Heart right ventricle (tissue), 16 donors: ENCODE measurements around the gene SLC39A9. TPM values are rescaled to one million over a fixed set of nuclear protein-coding genes. Genes with fewer than 3 reads are reported as not detected.
"Not testable (repeated sequence)": the region's sequence is repeated elsewhere in the genome, so short reads cannot be mapped to it uniquely, and the experiment has no call there.

ENCODE experiments used
- ATAC-seq, 8 donors: fragments of 200-7000 bp; cut with Tn5 transposase; one replicate each; pipeline ENCODE4 v1.9.1; 2020; ENCODE audit warnings: mild to moderate bottlenecking in 8 of 8, moderate library complexity in 8 of 8, moderate number of reproducible peaks in 1 of 8
- DNase-seq, 2 donors: peaks; one replicate each; pipeline ENCODE4 v3.0.0-alpha.2; 2020
- H3K27ac ChIP-seq, 10 donors: fragments of 200-600 bp; sonication (generic) in 2 of 10; one replicate each; pipeline versions ENCODE4 v1.5.0 to v1.8.0; 2020 to 2022; ENCODE audit warnings: mild to moderate bottlenecking in 3 of 10
- H3K27me3 ChIP-seq, 7 donors: fragments of 200-600 bp; one replicate each; pipeline ENCODE4 v1.8.0; 2021 to 2022; ENCODE audit warnings: mild to moderate bottlenecking in 2 of 7
- H3K36me3 ChIP-seq, 9 donors: fragments of 200-600 bp; sonication (generic) in 1 of 9; one replicate each; pipeline versions ENCODE4 v1.5.0 to v1.8.0; 2020 to 2022; ENCODE audit warnings: mild to moderate bottlenecking in 2 of 9
- H3K4me1 ChIP-seq, 9 donors: fragments of 200-600 bp; sonication (generic) in 1 of 9; one replicate each; pipeline versions ENCODE4 v1.5.0 to v1.8.0; 2020 to 2022; ENCODE audit warnings: mild to moderate bottlenecking in 4 of 9
- H3K4me3 ChIP-seq, 10 donors: fragments of 200-600 bp; sonication (generic) in 2 of 10; one replicate each; pipeline versions ENCODE4 v1.5.0 to v1.8.0; 2020 to 2022; ENCODE audit warnings: mild to moderate bottlenecking in 7 of 10, moderate library complexity in 2 of 10
- H3K9me3 ChIP-seq, 11 donors: fragments of 200-600 bp in 10 of 11; sonication (generic) in 2 of 11; one replicate each; pipeline versions ENCODE4 v1.5.0 to v1.8.0; 2013 to 2022; ENCODE audit warnings: mild to moderate bottlenecking in 2 of 11, control low read depth in 1 of 11, moderate library complexity in 1 of 11
- CTCF ChIP-seq, 9 donors: fragments of 200-600 bp; sonication (generic) in 2 of 9; IDR thresholded peaks; one replicate each; pipeline versions ENCODE4 v1.5.0 to v1.8.0; 2021 to 2022; ENCODE audit warnings: antibody characterized with exemption in 9 of 9, mild to moderate bottlenecking in 5 of 9, moderate library complexity in 1 of 9
- WGBS, 2 donors: extraction: QIAGEN DNeasy Blood & Tissue Kit; methylation state at CpG; one replicate each; pipeline ENCODE4 v1.1.7; 2013; ENCODE audit warnings: inconsistent platforms in 1 of 2; 5-methylcytosine and 5-hydroxymethylcytosine counted together
- intact Hi-C, 10 donors: fragments of 100-400 bp; cut with DNase I; formaldehyde crosslinking; loops; one replicate each; pipeline versions ENCODE4 v1.11.1 to v1.14.2; 2022
- polyA plus RNA-seq, 2 donors: library from polyadenylated mRNA; stranded (reverse); fragments of 200-250 nt; gene quantifications; one replicate each; pipeline ENCODE4 v1.2.3, GENCODE V29; 2013
- total RNA-seq, 10 donors: library from RNA; stranded (reverse); fragmentation: NEBNext Ultra II Directional in 3 of 10; extraction: Animal tissue kit (Norgen Biotek cat#: 25700) in 3 of 10; gene quantifications; one replicate each; pipeline versions ENCODE4 v1.2.1 to v1.2.4, GENCODE V29; 2021 to 2023
- donor health status: Arrhythmogenic right ventricular cardiomyopathy.
- donor health status: ischemic (EF 13 %, LVEDD 7.1; RV severe dilation, severe dysfunction).
- donor health status: healthy with polysubstance abuse.
- donor health status: DM: no; HTN: yes; CAD: no.
- donor health status: DM: no; HTN: no; CAD: no.
- donor health status: ischemic (EF 25% LVEDD 6.9; RV normal size, moderate dysfunction).
- donor health status: ischemic (EF 25% LVEDD 5.7; RV mildly dilated, moderate dysfunction).
- donor health status: healthy.
- donor health status: DM: yes; HTN: yes; CAD: no.
- donor health status: Ischemic cardiomyopathy.
- donor health status: ischemic (EF 35%, LVEDD 5.7; RV mildly dilated, moderate dysfunction).
- donor health status: nonischemic (EF 11% LVEDD 7.7; RV severe dilation, severe dysfunction).
- donor health status: DM: yes; HTN: yes; CAD: no.
- donor health status: PGD.
- donor health status: ischemic (EF 29% LVEDD 5.4; RV normal size, mild dysfunction).
- donor health status: nonischemic (EF 23%, LVEDD 6.1; RV moderate dilation, normal function).

The SLC39A9 gene
- total and polyA plus RNA-seq, 12 donors = 11.1 to 28.3 (median 21.4) TPM

GRCh38 chr14:69493038-69493437, 94.5 kb downstream of the SLC39A9 start:
- H3K27ac ChIP-seq = no peak overlapping the region
- DNase-seq = no peak
- TF ChIP-seq CTCF (IDR thresholded peaks at IDR 0.05) = no peak
- 73 to 74% methylated on average over 4 of the region's 4 CpGs for WGBS, 2 donors
- H3K4me3 ChIP-seq = no peak overlapping the region
- peaks cover 0 to 8% (median 0%) of the 10 kb centered on the region in 7 donors for H3K27me3 ChIP-seq
- intact Hi-C loops = no loop called here
- H3K4me1 ChIP-seq = no peaks in the 10 kb centered on the region
- no peaks in the 10 kb centered on the region for H3K36me3 ChIP-seq
- no peaks in the 10 kb centered on the region for H3K9me3 ChIP-seq
- ATAC-seq = no peak

GRCh38 chr14:69493791-69494190, 95.3 kb downstream of the SLC39A9 start:
- no peak for TF ChIP-seq CTCF (IDR thresholded peaks at IDR 0.05)
- Histone ChIP-seq H3K4me3 (no peak overlapping the region), H3K36me3 (no peaks in the 10 kb centered on the region), H3K4me1 (no peaks in the 10 kb centered on the region), H3K27me3 (peaks cover 0 to 8% (median 0%) of the 10 kb centered on the region in 7 donors), H3K27ac (no peak overlapping the region), H3K9me3 (no peaks in the 10 kb centered on the region)
- no peak for ATAC-seq
- intact Hi-C loops = no loop called here
- 56 to 57% methylated on average over 3 of the region's 3 CpGs for WGBS, 2 donors
- no peak for DNase-seq

- Histone ChIP-seq H3K4me3 (no peak overlapping the region), H3K9me3 (no peaks in the 10 kb centered on the region), H3K27ac (no peak overlapping the region), H3K36me3 (no peaks in the 10 kb centered on the region), H3K4me1 (no peaks in the 10 kb centered on the region), H3K27me3 (peaks cover 0 to 8% (median 0%) of the 10 kb centered on the region in 7 donors)
- no peak for ATAC-seq
- intact Hi-C loops = no loop called here
- TF ChIP-seq CTCF (IDR thresholded peaks at IDR 0.05) = no peak
- 85 to 93% methylated on average over 5 of the region's 5 CpGs for WGBS, 2 donors
- DNase-seq = no peak
Measured at GRCh38 chr14:69495341-69495921, 96.9 kb downstream of the SLC39A9 start.

- intact Hi-C loops, H3K4me3 ChIP-seq, H3K36me3 ChIP-seq, H3K9me3 ChIP-seq, H3K27ac ChIP-seq, ATAC-seq, H3K27me3 ChIP-seq, DNase-seq: not testable (repeated sequence)
- whole genome bisulfite sequencing, 2 donors = 97 to 98% methylated on average over 4 of the region's 4 CpGs
- H3K4me1 ChIP-seq = peaks cover 0 to 14% (median 5%) of the 10 kb centered on the region in 9 donors
Measured at GRCh38 chr14:69497866-69498265, 99.4 kb downstream of the SLC39A9 start.

- H3K9me3 ChIP-seq, H3K36me3 ChIP-seq, DNase-seq, H3K27me3 ChIP-seq, ATAC-seq, H3K27ac ChIP-seq, H3K4me3 ChIP-seq, intact Hi-C loops: not testable (repeated sequence)
- 95 to 97% methylated on average over 4 of the region's 4 CpGs for WGBS, 2 donors
- H3K4me1 ChIP-seq = peaks cover 0 to 14% (median 5%) of the 10 kb centered on the region in 9 donors
Measured at GRCh38 chr14:69498286-69498685, 99.8 kb downstream of the SLC39A9 start.
